Mesendoderm (in vitro differentiated cells): ENCODE measurements around the gene NCOR1.
"Not testable (repeated sequence)": the region's sequence is repeated elsewhere in the genome, so short reads cannot be mapped to it uniquely, and the experiment has no call there.

Source experiments
- DNase-seq: peaks from one replicate; pipeline ENCODE4 v3.0.0; 2013
- H2AK5ac ChIP-seq: 2 replicates; pipeline ENCODE4 v1.6.1; 2013; ENCODE audit warnings: low read length, inconsistent platforms
- H2BK120ac ChIP-seq: 2 replicates; pipeline ENCODE4 v1.6.1; 2013; ENCODE audit warnings: low read depth, mild to moderate bottlenecking, low read length, moderate library complexity, mixed read lengths
- H2BK15ac ChIP-seq: replicated peaks from 2 replicates; pipeline ENCODE4 v1.6.1; 2013; ENCODE audit warnings: low read depth, mild to moderate bottlenecking, moderate library complexity
- H2BK5ac ChIP-seq: 2 replicates; pipeline ENCODE4 v1.6.1; 2013; ENCODE audit warnings: low read length, inconsistent platforms
- H3K18ac ChIP-seq: 2 replicates; pipeline ENCODE4 v1.6.1; 2013; ENCODE audit warnings: mild to moderate bottlenecking, low read length, mixed read lengths
- H3K23ac ChIP-seq: one replicate; pipeline ENCODE4 v1.6.1; 2013; ENCODE audit warnings: low read length
- H3K27ac ChIP-seq: 2 replicates; pipeline ENCODE4 v1.5.1; 2013; ENCODE audit warnings: low read depth, mild to moderate bottlenecking, inconsistent platforms, low read length, moderate library complexity
- H3K27me3 ChIP-seq: 2 replicates; pipeline ENCODE4 v1.6.1; 2013; ENCODE audit warnings: low read length, control low read depth, mild to moderate bottlenecking, inconsistent platforms; ENCODE audit not compliant: insufficient read depth, poor library complexity
- H3K36me3 ChIP-seq: 2 replicates; pipeline ENCODE4 v1.6.1; 2013; ENCODE audit warnings: low read length, inconsistent platforms; ENCODE audit not compliant: control insufficient read depth, insufficient read depth
- H3K4ac ChIP-seq: one replicate; pipeline ENCODE4 v1.6.1; 2013; ENCODE audit warnings: low read depth, mild to moderate bottlenecking, low read length, moderate library complexity
- H3K4me1 ChIP-seq: 2 replicates; pipeline ENCODE4 v1.6.1; 2013; ENCODE audit warnings: low read depth, low read length, inconsistent platforms; ENCODE audit not compliant: control insufficient read depth
- H3K4me2 ChIP-seq: 2 replicates; pipeline ENCODE4 v1.6.1; 2013; ENCODE audit warnings: low read length
- H3K4me3 ChIP-seq: 2 replicates; pipeline ENCODE4 v1.5.1; 2013; ENCODE audit warnings: mild to moderate bottlenecking, low read length
- H3K56ac ChIP-seq: one replicate; pipeline ENCODE4 v1.6.1; 2013; ENCODE audit warnings: low read length
- H3K79me1 ChIP-seq: 2 replicates; pipeline ENCODE4 v1.6.1; 2013; ENCODE audit warnings: low read length, inconsistent platforms
- H3K79me2 ChIP-seq: 2 replicates; pipeline ENCODE4 v1.6.1; 2013; ENCODE audit warnings: mild to moderate bottlenecking, low read length; ENCODE audit not compliant: control insufficient read depth, insufficient read depth
- H3K9ac ChIP-seq: 2 replicates; pipeline ENCODE4 v1.6.1; 2013; ENCODE audit warnings: low read length, inconsistent platforms
- H4K5ac ChIP-seq: one replicate; pipeline ENCODE4 v1.6.1; 2013; ENCODE audit warnings: low read length
- H4K8ac ChIP-seq: one replicate; pipeline ENCODE4 v1.6.1; 2013; ENCODE audit warnings: low read depth, mild to moderate bottlenecking, control low read depth, low read length, moderate library complexity
- WGBS: extraction: QIAGEN DNeasy Blood & Tissue Kit; methylation state at CpG from one replicate; pipeline ENCODE4 v1.1.7; 2013; ENCODE audit warnings: low lambda C conversion rate, missing lambda C conversion rate; ENCODE audit not compliant: insufficient coverage; ENCODE audit errors: extremely low coverage; 5-methylcytosine and 5-hydroxymethylcytosine counted together

Gene NCOR1

DNA sequence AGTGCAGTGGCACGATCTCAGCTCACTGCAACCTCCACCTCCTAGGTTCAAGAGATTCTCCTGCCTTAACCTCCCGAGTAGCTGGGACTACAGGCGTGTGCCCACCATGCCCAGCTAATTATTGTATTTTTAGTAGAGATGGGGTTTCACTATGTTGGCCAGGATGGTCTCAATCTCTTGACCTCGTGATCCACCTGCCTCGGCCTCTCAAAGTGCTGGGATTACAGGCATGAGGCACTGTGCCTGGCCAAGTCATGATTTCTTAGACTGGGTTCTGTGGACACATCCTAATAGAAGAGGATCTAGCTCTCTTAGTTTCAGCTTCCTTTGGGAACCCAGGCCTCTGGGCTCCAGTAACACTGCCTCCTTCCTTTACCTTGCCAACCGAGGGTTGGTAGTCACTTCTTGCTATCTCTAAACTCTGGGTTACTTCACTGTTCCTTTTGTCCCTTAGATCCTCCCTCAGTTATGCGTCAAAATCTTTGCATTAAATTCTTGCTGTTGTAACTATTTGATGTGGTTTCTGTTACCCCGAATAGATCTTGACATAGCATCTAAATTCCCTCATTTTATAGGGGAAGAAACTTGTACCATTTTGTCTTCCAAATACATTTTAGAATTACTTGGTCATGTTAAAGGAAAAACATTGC, 14.7 kb upstream of the NCOR1 start:
- H3K79me2 ChIP-seq, H3K4me2 ChIP-seq, H3K56ac ChIP-seq, H2BK15ac ChIP-seq, H3K23ac ChIP-seq, H2BK120ac ChIP-seq, DNase-seq, H3K4me3 ChIP-seq, H2AK5ac ChIP-seq, H3K4me1 ChIP-seq, H3K36me3 ChIP-seq, H3K79me1 ChIP-seq, H3K27ac ChIP-seq, H3K4ac ChIP-seq, H3K9ac ChIP-seq, H4K5ac ChIP-seq, H2BK5ac ChIP-seq, H3K27me3 ChIP-seq, H3K18ac ChIP-seq, H4K8ac ChIP-seq: not testable (repeated sequence)
- no CpG with 5 or more reads among the region's 8 CpGs for WGBS

DNA sequence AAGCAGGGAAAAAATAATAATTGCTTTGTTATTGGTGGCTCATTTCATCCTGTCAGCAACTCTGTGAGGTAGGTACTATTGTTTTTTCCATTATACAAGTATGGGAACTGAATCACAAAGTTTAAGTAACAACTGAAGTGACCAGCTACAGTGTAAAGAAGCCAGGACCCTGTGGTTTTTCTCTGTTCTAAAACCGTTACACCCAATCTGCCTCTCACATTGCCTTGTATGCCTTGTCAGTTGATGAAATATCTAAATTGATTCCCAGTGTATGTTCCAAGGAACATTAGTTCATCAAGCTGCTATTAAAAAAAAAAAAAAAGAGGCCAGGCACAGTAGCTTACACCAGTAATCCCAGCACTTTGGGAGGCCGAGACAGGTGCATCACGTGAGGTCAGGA, 7.1 kb upstream of the NCOR1 start:
- DNase-seq = no peak
- no peak overlapping the region for H3K56ac ChIP-seq
- H3K4ac ChIP-seq = no peak overlapping the region
- H2BK5ac ChIP-seq = no peak overlapping the region
- peaks cover 11% of the 10 kb centered on the region for H3K79me2 ChIP-seq
- no peak overlapping the region for H3K18ac ChIP-seq
- H3K27ac ChIP-seq = no peak overlapping the region
- H2BK120ac ChIP-seq = no peak overlapping the region
- H3K27me3 ChIP-seq = no peaks in the 10 kb centered on the region
- no peak overlapping the region for H2BK15ac ChIP-seq
- H3K9ac ChIP-seq = no peak overlapping the region
- H3K4me3 ChIP-seq = no peak overlapping the region
- H2AK5ac ChIP-seq = no peak overlapping the region
- H3K4me1 ChIP-seq = no peaks in the 10 kb centered on the region
- no peak overlapping the region for H4K8ac ChIP-seq
- no peak overlapping the region for H3K4me2 ChIP-seq
- peaks cover 2% of the 10 kb centered on the region for H3K79me1 ChIP-seq
- no CpG with 5 or more reads among the region's 3 CpGs for WGBS
- no peak overlapping the region for H3K23ac ChIP-seq
- no peak overlapping the region for H4K5ac ChIP-seq
- no peaks in the 10 kb centered on the region for H3K36me3 ChIP-seq

DNA sequence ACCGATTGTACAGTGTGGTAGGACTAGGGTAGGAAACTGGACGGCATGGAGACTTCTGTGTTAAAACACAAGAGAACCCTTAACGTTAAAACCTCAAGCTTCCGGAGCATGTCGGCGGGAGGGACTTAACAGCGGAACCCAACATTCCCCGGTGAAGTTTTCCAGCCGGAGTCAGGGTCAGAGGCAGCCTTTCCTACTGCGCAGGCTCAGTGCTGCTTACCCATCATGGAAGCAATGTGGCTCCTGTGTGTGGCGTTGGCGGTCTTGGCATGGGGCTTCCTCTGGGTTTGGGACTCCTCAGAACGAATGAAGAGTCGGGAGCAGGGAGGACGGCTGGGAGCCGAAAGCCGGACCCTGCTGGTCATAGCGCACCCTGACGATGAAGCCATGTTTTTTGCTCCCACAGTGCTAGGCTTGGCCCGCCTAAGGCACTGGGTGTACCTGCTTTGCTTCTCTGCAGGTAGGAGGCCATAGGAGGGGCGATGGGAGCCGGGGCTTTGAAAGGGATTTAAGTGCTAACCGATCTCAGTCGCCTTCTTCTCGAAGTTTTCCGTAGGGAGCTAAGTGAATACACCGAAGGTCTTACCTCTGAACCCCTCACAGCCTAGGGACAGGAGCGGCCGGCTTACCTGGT, 1.8 kb upstream of the NCOR1 start, which contains the start of gene PIGL:
Gene PIGL, plus strand, starts transcription at position 209 of the 634 bp plus-strand sequence. Its CDS starts 17 bp downstream, at position 226.
- H2AK5ac ChIP-seq = no peak within 1 kb of the TSS
- no peak within 1 kb of the TSS for H2BK15ac ChIP-seq
- peak within 1 kb of the TSS; percentile 63 for H3K4me2 ChIP-seq
- peaks cover 1% of the 10 kb centered on the region for H3K79me1 ChIP-seq
- H3K27ac ChIP-seq = peak within 1 kb of the TSS; percentile 88
- H3K27me3 ChIP-seq = no peaks in the 10 kb centered on the region
- DNase-seq = peak; percentile 97
- peaks cover 2% of the 10 kb centered on the region for H3K4me1 ChIP-seq
- peak within 1 kb of the TSS; percentile 97 for H3K9ac ChIP-seq
- H3K56ac ChIP-seq = peak within 1 kb of the TSS; percentile 99
- no peak within 1 kb of the TSS for H2BK120ac ChIP-seq
- peak within 1 kb of the TSS; percentile 28 for H4K8ac ChIP-seq
- no peaks in the 10 kb centered on the region for H3K36me3 ChIP-seq
- H3K4ac ChIP-seq = peak within 1 kb of the TSS; percentile 98
- H3K4me3 ChIP-seq = peak within 1 kb of the TSS; percentile 96
- peak within 1 kb of the TSS; percentile 27 for H4K5ac ChIP-seq
- no peak within 1 kb of the TSS for H3K23ac ChIP-seq
- peak within 1 kb of the TSS; percentile 77 for H3K18ac ChIP-seq
- peaks cover 38% of the 10 kb centered on the region for H3K79me2 ChIP-seq
- H2BK5ac ChIP-seq = peak within 1 kb of the TSS; percentile 76
- no CpG with 5 or more reads among the region's 29 CpGs for WGBS

DNA sequence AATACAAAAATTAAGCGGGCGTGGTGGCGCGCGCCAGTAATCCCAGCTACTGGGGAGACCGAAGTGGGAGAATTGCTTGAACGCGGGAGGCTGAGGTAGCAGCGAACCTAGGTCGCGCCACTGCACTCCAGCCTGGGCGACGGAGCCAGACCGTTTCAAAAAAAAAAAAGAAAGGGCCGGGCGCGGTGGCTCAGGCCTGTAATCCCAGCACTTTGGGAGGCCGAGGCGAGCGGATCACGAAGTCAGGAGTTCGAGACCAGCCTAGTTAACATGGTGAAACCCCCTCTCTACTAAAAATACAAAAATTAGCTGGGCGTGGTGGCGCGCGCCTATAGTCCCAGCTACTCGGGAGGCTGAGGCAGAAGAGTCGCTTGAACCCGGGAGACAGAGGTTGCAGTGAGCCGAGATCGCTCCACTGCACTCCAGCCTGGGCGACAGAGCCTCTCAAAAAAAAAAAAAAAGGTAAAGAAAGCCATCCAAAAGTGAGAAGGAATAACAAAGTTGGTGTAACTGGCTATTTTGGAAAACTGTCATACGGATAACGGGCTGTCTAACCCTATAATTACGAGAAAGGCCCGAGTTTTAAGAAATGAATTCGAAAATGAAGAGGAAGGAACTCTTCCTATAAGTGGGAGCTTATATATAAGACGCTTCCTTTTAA, 1.1 kb upstream of the NCOR1 start:
- not testable (repeated sequence) for H3K23ac ChIP-seq, H2BK15ac ChIP-seq, H3K27ac ChIP-seq, H4K5ac ChIP-seq, DNase-seq, H2AK5ac ChIP-seq, H3K4me1 ChIP-seq, H3K36me3 ChIP-seq, H3K4me2 ChIP-seq, H2BK5ac ChIP-seq, H3K4ac ChIP-seq, H3K4me3 ChIP-seq, H3K79me1 ChIP-seq, H2BK120ac ChIP-seq, H3K27me3 ChIP-seq
- WGBS = no CpG with 5 or more reads among the region's 38 CpGs
- peak overlapping the region; percentile 97 for H3K56ac ChIP-seq
- H3K79me2 ChIP-seq = peaks cover 44% of the 10 kb centered on the region
- H4K8ac ChIP-seq = peak overlapping the region; percentile 28
- H3K18ac ChIP-seq = peak overlapping the region; percentile 77
- H3K9ac ChIP-seq = peak overlapping the region; percentile 94

DNA sequence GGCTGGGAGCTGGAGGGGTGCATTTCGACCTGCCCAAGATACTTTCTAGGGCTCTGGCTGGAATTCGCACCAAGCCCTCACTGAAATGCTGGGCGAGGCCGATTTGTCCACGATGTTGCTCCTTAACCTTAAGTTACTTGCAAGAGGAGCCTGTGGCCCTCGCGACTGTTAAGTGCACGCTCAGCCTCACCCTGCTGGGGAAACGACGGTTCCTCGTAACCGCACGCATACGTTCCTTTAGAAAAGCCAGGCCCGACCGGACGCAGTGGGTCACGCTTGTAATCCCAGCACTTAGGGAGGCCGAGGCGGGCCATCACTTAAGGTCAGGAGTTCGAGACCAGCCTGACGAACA, 607 bp upstream of the NCOR1 start:
- no CpG with 5 or more reads among the region's 22 CpGs for WGBS
- peak overlapping the region; percentile 94 for H3K9ac ChIP-seq
- H3K36me3 ChIP-seq = no peaks in the 10 kb centered on the region
- no peak overlapping the region for H4K5ac ChIP-seq
- H3K18ac ChIP-seq = peak overlapping the region; percentile 77
- peak overlapping the region; percentile 98 for H3K4ac ChIP-seq
- peaks cover 1% of the 10 kb centered on the region for H3K79me1 ChIP-seq
- peaks cover 49% of the 10 kb centered on the region for H3K79me2 ChIP-seq
- H2BK15ac ChIP-seq = no peak overlapping the region
- peak overlapping the region; percentile 63 for H3K4me2 ChIP-seq
- no peak overlapping the region for H3K4me3 ChIP-seq
- H3K23ac ChIP-seq = peak overlapping the region; percentile 74
- H3K4me1 ChIP-seq = peaks cover 2% of the 10 kb centered on the region
- H3K56ac ChIP-seq = peak overlapping the region; percentile 97
- H2AK5ac ChIP-seq = no peak overlapping the region
- H3K27ac ChIP-seq = peak overlapping the region; percentile 88
- peak overlapping the region; percentile 51 for H2BK5ac ChIP-seq
- no peak overlapping the region for H2BK120ac ChIP-seq
- no peak for DNase-seq
- no peak overlapping the region for H4K8ac ChIP-seq
- no peaks in the 10 kb centered on the region for H3K27me3 ChIP-seq
